SK-N-SH (cell line): ENCODE results near the gene IL2RA. TPM values are rescaled to one million over a fixed set of nuclear protein-coding genes. Genes with fewer than 3 reads are reported as not detected.

ENCODE experiments used
- CTCF ChIA-PET: fragments of 300-600, 350-600 bp; formaldehyde crosslinking; extraction: SDS; loops from one replicate; lab custom pipeline; 2021; lab: Yijun Ruan, JAX
- POLR2A ChIA-PET: fragments of 350-600 bp; sonication (Branson Sonifier 250); formaldehyde crosslinking; extraction: SDS; loops from one replicate; lab custom pipeline; 2020; ENCODE audit warnings: antibody characterized with exemption, inconsistent platforms; lab: Yijun Ruan, JAX
- DNase-seq: peaks from one replicate; pipeline ENCODE4 v3.0.0; 2012
- H2AFZ ChIP-seq: fragments of 200-600 bp; sonication (generic); 2 replicates; pipeline ENCODE4 v1.8.1; 2016; ENCODE audit warnings: antibody characterized with exemption, mild to moderate bottlenecking, low read depth
- H3F3A ChIP-seq: fragments of 200-600 bp; sonication (generic); replicated peaks from 2 replicates; pipeline ENCODE3; 2016; ENCODE audit warnings: antibody characterized with exemption, mild to moderate bottlenecking; ENCODE audit not compliant: insufficient read depth
- H3K27ac ChIP-seq, 2 experiments: fragments of 200-500 bp in 1 of 2; fragments of 200-600 bp in 1 of 2; sonication (Bioruptor generic) in 1 of 2; sonication (generic), shearing (Covaris generic) in 1 of 2; 2 replicates each; pipeline versions ENCODE4 v1.5.1 to v1.6.1; 2014 to 2016; ENCODE audit warnings: low read depth in 2 of 2, inconsistent platforms in 1 of 2, low read length in 1 of 2, mild to moderate bottlenecking in 1 of 2, mixed read lengths in 1 of 2
- H3K27me3 ChIP-seq: fragments of 200-600 bp; sonication (generic), shearing (Covaris generic); 2 replicates; pipeline ENCODE4 v1.6.1; 2016; ENCODE audit warnings: mixed run types; ENCODE audit not compliant: insufficient read depth
- H3K36me3 ChIP-seq, 2 experiments: fragments of 200-500 bp in 1 of 2; fragments of 200-600 bp in 1 of 2; sonication (Bioruptor generic) in 1 of 2; sonication (generic) in 1 of 2; replicated peaks in 1 of 2; 2 replicates each; pipeline versions ENCODE3 to v1.5.1; 2014 to 2016; ENCODE audit warnings: low read length in 1 of 2, mild to moderate bottlenecking in 1 of 2; ENCODE audit not compliant: insufficient read depth in 2 of 2, control insufficient read depth in 1 of 2
- H3K4me1 ChIP-seq, 2 experiments: fragments of 200-500 bp in 1 of 2; fragments of 200-600 bp in 1 of 2; sonication (Bioruptor generic) in 1 of 2; sonication (generic), shearing (Covaris generic) in 1 of 2; 2 replicates each; pipeline versions ENCODE4 v1.5.1 to v1.6.1; 2014 to 2016; ENCODE audit warnings: low read depth in 1 of 2, low read length in 1 of 2, mixed run types in 1 of 2; ENCODE audit not compliant: insufficient read depth in 2 of 2, control insufficient read depth in 1 of 2
- H3K4me2 ChIP-seq: fragments of 200-600 bp; sonication (generic), shearing (Covaris generic); 2 replicates; pipeline ENCODE4 v1.6.1; 2017; ENCODE audit warnings: mixed run types
- H3K4me3 ChIP-seq, 2 experiments: fragments of 200-500 bp in 1 of 2; fragments of 200-600 bp in 1 of 2; sonication (Bioruptor generic) in 1 of 2; sonication (generic), shearing (Covaris generic) in 1 of 2; 2 replicates each; pipeline versions ENCODE4 v1.5.1 to v1.8.1; 2014 to 2016; ENCODE audit warnings: low read depth in 2 of 2, inconsistent platforms in 1 of 2, low read length in 1 of 2, mild to moderate bottlenecking in 1 of 2, mixed read lengths in 1 of 2, moderate library complexity in 1 of 2
- H3K79me2 ChIP-seq: fragments of 200-600 bp; sonication (generic); 2 replicates; pipeline ENCODE4 v1.8.1; 2017; ENCODE audit warnings: mild to moderate bottlenecking; ENCODE audit not compliant: insufficient read depth
- H3K9ac ChIP-seq: fragments of 200-600 bp; sonication (generic); 2 replicates; pipeline ENCODE4 v1.6.1; 2017; ENCODE audit warnings: mixed run types
- H3K9me2 ChIP-seq: fragments of 200-600 bp; sonication (generic); 2 replicates; pipeline ENCODE4 v1.6.1; 2017; ENCODE audit warnings: mixed run types
- H3K9me3 ChIP-seq: fragments of 200-600 bp; sonication (generic); 2 replicates; pipeline ENCODE4 v1.6.1; 2017; ENCODE audit warnings: mixed run types, mild to moderate bottlenecking, moderate library complexity
- H4K20me1 ChIP-seq: fragments of 200-600 bp; sonication (generic); 2 replicates; pipeline ENCODE4 v1.6.1; 2017; ENCODE audit warnings: mild to moderate bottlenecking, mixed run types; ENCODE audit not compliant: insufficient read depth
- FOSL2 ChIP-seq: IDR thresholded peaks from 2 replicates; pipeline ENCODE4 v1.4.0; 2012; ENCODE audit warnings: low read depth, mild to moderate bottlenecking, moderate library complexity, borderline replicate concordance
- FOXJ3 ChIP-seq: sonication (generic); formaldehyde crosslinking; IDR thresholded peaks from 2 replicates; pipeline ENCODE4 v1.5.1; 2020; ENCODE audit warnings: mild to moderate bottlenecking, missing genetic modification reagents
- GABPA ChIP-seq: IDR thresholded peaks from 2 replicates; pipeline ENCODE4 v1.4.0; 2012; ENCODE audit warnings: low read depth, mild to moderate bottlenecking
- GATA2 ChIP-seq: sonication (generic); formaldehyde crosslinking; IDR thresholded peaks from 2 replicates; pipeline ENCODE4 v1.5.0; 2020; ENCODE audit warnings: mild to moderate bottlenecking, missing genetic modification reagents
- MEF2A ChIP-seq: IDR thresholded peaks from 2 replicates; pipeline ENCODE4 v1.4.0; 2012; ENCODE audit warnings: low read depth, borderline replicate concordance
- MXI1 ChIP-seq: IDR thresholded peaks from 2 replicates; pipeline ENCODE4 v1.6.1; 2012; ENCODE audit warnings: mild to moderate bottlenecking, low read depth, low read length, improper control_type of control experiment
- NRF1 ChIP-seq: IDR thresholded peaks from 2 replicates; pipeline ENCODE4 v1.6.1; 2012; ENCODE audit warnings: low read depth, mild to moderate bottlenecking, low read length
- PBX3 ChIP-seq: IDR thresholded peaks from 2 replicates; pipeline ENCODE4; 2012
- RFX5 ChIP-seq: IDR thresholded peaks from 2 replicates; pipeline ENCODE4 v1.6.1; 2012; ENCODE audit warnings: mild to moderate bottlenecking, improper control_type of control experiment, low read length
- TAF1 ChIP-seq: IDR thresholded peaks from 2 replicates; pipeline ENCODE4 v1.6.1; 2012; ENCODE audit warnings: low read depth, mild to moderate bottlenecking, low read length, moderate library complexity, borderline replicate concordance
- TCF12 ChIP-seq: IDR thresholded peaks from 2 replicates; pipeline ENCODE4 v1.4.0; 2012
- USF1 ChIP-seq: IDR thresholded peaks from 2 replicates; pipeline ENCODE4 v1.4.0; 2012; ENCODE audit warnings: low read depth, borderline replicate concordance
- ZBTB33 ChIP-seq: IDR thresholded peaks from 2 replicates; pipeline ENCODE4 v1.4.0; 2012; ENCODE audit warnings: low read depth, borderline replicate concordance
- WGBS: methylation state at CpG from one replicate; pipeline ENCODE4 v1.1.6; 2017; ENCODE audit warnings: low lambda C conversion rate; 5-methylcytosine and 5-hydroxymethylcytosine counted together
- polyA plus RNA-seq, 3 experiments: library from polyadenylated mRNA; depleted of rRNA; stranded (reverse); fragments of >200 nt; gene quantifications; 2 replicates each; pipeline ENCODE4 v1.2.3, GENCODE V29; 2012
- TF ChIP-seq, protein P1 (sequence below): IDR thresholded peaks from 2 replicates; pipeline ENCODE4 v1.4.0; 2012; ENCODE audit warnings: low read depth

Gene IL2RA
- polyA plus RNA-seq, 1 of the 3 experiments (the other 2 are of a cell fraction): not detected

- Histone ChIP-seq H3K27ac (no peak overlapping the region), H3K9ac (no peak overlapping the region)
- CTCF ChIA-PET: interaction anchor here (1.1 kb wide), 1 partner anchor 26 kb away, joined by 3 read pairs; no protein-coding TSS in a partner anchor
- TF ChIP-seq, protein P1, sequence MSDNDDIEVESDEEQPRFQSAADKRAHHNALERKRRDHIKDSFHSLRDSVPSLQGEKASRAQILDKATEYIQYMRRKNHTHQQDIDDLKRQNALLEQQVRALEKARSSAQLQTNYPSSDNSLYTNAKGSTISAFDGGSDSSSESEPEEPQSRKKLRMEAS: no peak
- no peak for TF ChIP-seq GATA2 (CRISPR knock-in tag)
- no peak for TF ChIP-seq TAF1
- no peak for TF ChIP-seq FOXJ3
- no peak for TF ChIP-seq USF1
- no peak for TF ChIP-seq PBX3
- no peak for TF ChIP-seq GABPA
- TF ChIP-seq, all 33 proteins: peak for 0
- Histone ChIP-seq H3K4me1 (no peaks in the 10 kb centered on the region), H3K9me3 (no peaks in the 10 kb centered on the region), H3K9me2 (no peaks in the 10 kb centered on the region), H3K4me3 (no peak overlapping the region), H2AFZ (no peak overlapping the region), H3K27me3 (peaks cover 20% of the 10 kb centered on the region), H3F3A (no peaks in the 10 kb centered on the region), H4K20me1 (no peaks in the 10 kb centered on the region), H3K79me2 (no peaks in the 10 kb centered on the region), H3K36me3 (no peaks in the 10 kb centered on the region), H3K4me2 (no peak overlapping the region)
- DNase-seq: no peak
- WGBS: 50% methylated on average over 8 of the region's 8 CpGs
- POLR2A ChIA-PET: no interaction called here
These were observed 1.1 kb downstream of the IL2RA start for GRCh38 chr10:6061056-6061455.

DNA sequence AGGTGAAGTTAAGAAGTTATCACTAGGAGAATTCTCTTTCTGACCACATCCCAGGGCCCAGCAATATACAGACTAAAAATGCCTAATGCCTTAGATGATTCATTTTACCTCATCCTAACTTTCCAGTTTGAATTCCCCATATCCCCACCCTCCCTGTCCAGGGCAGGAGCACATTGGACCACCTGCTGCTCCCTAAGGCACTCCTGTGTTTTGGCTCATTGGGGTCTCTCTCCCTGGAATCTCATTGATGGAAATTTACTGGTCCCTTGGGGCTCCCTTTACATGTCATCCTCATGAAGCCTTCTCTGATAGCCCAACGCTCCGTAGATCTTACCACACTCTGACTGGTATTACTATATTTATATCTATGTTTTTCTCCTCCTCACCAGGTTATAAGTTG is 2.7 kb downstream of the IL2RA start:
- Histone ChIP-seq H3K79me2 (no peaks in the 10 kb centered on the region), H3F3A (no peaks in the 10 kb centered on the region), H3K27me3 (peaks cover 20% of the 10 kb centered on the region), H3K27ac (no peak overlapping the region), H3K4me1 (no peaks in the 10 kb centered on the region), H3K4me2 (no peak overlapping the region), H2AFZ (no peak overlapping the region), H3K9me2 (no peaks in the 10 kb centered on the region), H3K9ac (no peak overlapping the region), H4K20me1 (no peaks in the 10 kb centered on the region), H3K36me3 (no peaks in the 10 kb centered on the region), H3K4me3 (no peak overlapping the region), H3K9me3 (no peaks in the 10 kb centered on the region)
- ChIA-PET CTCF (no interaction called here), POLR2A (no interaction called here)
- no peak for TF ChIP-seq RFX5
- TF ChIP-seq ZBTB33: no peak
- TF ChIP-seq TCF12: no peak
- TF ChIP-seq, protein P1: no peak
- no peak for TF ChIP-seq MXI1
- no peak for TF ChIP-seq GABPA
- no peak for TF ChIP-seq NRF1
- no peak for TF ChIP-seq MEF2A
- no peak for TF ChIP-seq FOSL2
- no peak for DNase-seq
- 0% methylated on average over 2 of the region's 2 CpGs for WGBS
